Endothelial cell of umbilical vein (primary cell): ENCODE data around the gene DSC1. TPM values are rescaled to one million over a fixed set of nuclear protein-coding genes. Genes with fewer than 3 reads are reported as not detected.

Source experiments
- BruUV-seq: library from RNA; stranded (reverse); fragments of 400-500 nt; replicated peaks from 2 replicates; lab custom pipeline; 2021; lab: Mats Ljungman, UMichigan
- CTCF ChIA-PET: fragments of 300-600, 350-600 bp; sonication (Branson Sonifier 250); formaldehyde crosslinking; loops from one replicate; lab custom pipeline; 2021; ENCODE audit warnings: antibody characterized with exemption, inconsistent platforms; lab: Charles Lee
- POLR2A ChIA-PET: fragments of 300-600, 350-600 bp; sonication (Branson Sonifier 250); formaldehyde crosslinking; loops from one replicate; lab custom pipeline; 2021; ENCODE audit warnings: antibody characterized with exemption, inconsistent platforms; lab: Charles Lee
- DNase-seq: peaks from one replicate; pipeline ENCODE4 v3.0.0-alpha.2; 2011; ENCODE audit warnings: low read depth, low spot score
- FAIRE-seq: peaks from 2 replicates; lab custom pipeline; 2011; peaks lifted over from hg19 to GRCh38; lab: Jason Lieb, UNC
- H2AFZ ChIP-seq: 2 replicates; pipeline ENCODE4 v1.6.0; 2012; ENCODE audit warnings: low read depth, low read length, control low read depth, inconsistent platforms
- H3K27ac ChIP-seq: 2 replicates; pipeline ENCODE4 v1.5.1; 2011; ENCODE audit warnings: low read depth, mild to moderate bottlenecking, control low read depth, low read length, moderate library complexity; ENCODE audit not compliant: insufficient read depth
- H3K27me3 ChIP-seq, 2 experiments: 2 replicates each; pipeline versions ENCODE4 v1.6.0 to v1.6.1; 2011; ENCODE audit warnings: low read length in 2 of 2, mixed read lengths in 1 of 2; ENCODE audit not compliant: control insufficient read depth in 2 of 2, insufficient read depth in 2 of 2
- H3K36me3 ChIP-seq, 2 experiments: 2 replicates in 1 of 2; 3 replicates in 1 of 2; pipeline ENCODE4 v1.5.1; 2011; ENCODE audit warnings: low read length in 2 of 2, mild to moderate bottlenecking in 1 of 2, moderate library complexity in 1 of 2; ENCODE audit not compliant: control insufficient read depth in 2 of 2, insufficient read depth in 2 of 2; ENCODE audit errors: extremely low read depth in 1 of 2
- H3K4me1 ChIP-seq: 3 replicates; pipeline ENCODE4 v1.5.1; 2011; ENCODE audit warnings: mild to moderate bottlenecking, low read length; ENCODE audit not compliant: control insufficient read depth, insufficient read depth; ENCODE audit errors: extremely low read depth
- H3K4me2 ChIP-seq: 2 replicates; pipeline ENCODE4 v1.6.1; 2011; ENCODE audit warnings: low read length, control low read depth, mixed read lengths; ENCODE audit not compliant: insufficient read depth
- H3K4me3 ChIP-seq, 3 experiments: fragments of 200-600 bp in 1 of 3; sonication (generic), shearing (Covaris generic) in 1 of 3; replicated peaks in 1 of 3; 2 replicates each; pipeline ENCODE4 v1.5.1; 2011 to 2016; ENCODE audit warnings: control low read depth in 3 of 3, low read length in 3 of 3, mild to moderate bottlenecking in 2 of 3, inconsistent platforms in 1 of 3, low read depth in 1 of 3, moderate library complexity in 1 of 3; ENCODE audit not compliant: insufficient read depth in 1 of 3
- H3K79me2 ChIP-seq: 2 replicates; pipeline ENCODE4 v1.6.0; 2012; ENCODE audit warnings: low read length, inconsistent platforms; ENCODE audit not compliant: control insufficient read depth, insufficient read depth
- H3K9ac ChIP-seq: replicated peaks from 2 replicates; pipeline ENCODE3; 2011; ENCODE audit warnings: low read length, control low read depth; ENCODE audit not compliant: insufficient read depth; ENCODE audit errors: extremely low read depth
- H3K9me1 ChIP-seq: replicated peaks from 3 replicates; pipeline ENCODE4 v1.6.0; 2011; ENCODE audit warnings: mild to moderate bottlenecking, low read length; ENCODE audit not compliant: control insufficient read depth, insufficient read depth; ENCODE audit errors: extremely low read depth
- H3K9me3 ChIP-seq: replicated peaks from 2 replicates; pipeline ENCODE4 v1.5.1; 2012; ENCODE audit warnings: low read length, inconsistent platforms; ENCODE audit not compliant: control insufficient read depth, insufficient read depth
- H4K20me1 ChIP-seq: replicated peaks from 2 replicates; pipeline ENCODE3; 2011; ENCODE audit warnings: mild to moderate bottlenecking, low read length; ENCODE audit not compliant: control insufficient read depth, insufficient read depth; ENCODE audit errors: extremely low read depth
- EZH2 ChIP-seq: IDR thresholded peaks from 2 replicates; pipeline ENCODE4 v1.6.1; 2012; ENCODE audit warnings: borderline replicate concordance, low read depth, mild to moderate bottlenecking, moderate library complexity, low read length, inconsistent platforms; ENCODE audit not compliant: severe bottlenecking
- FOS ChIP-seq: IDR thresholded peaks from 2 replicates; pipeline ENCODE4 v1.6.1; 2011; ENCODE audit warnings: mild to moderate bottlenecking, low read length, moderate library complexity, borderline replicate concordance; ENCODE audit not compliant: insufficient read depth
- GATA2 ChIP-seq: IDR thresholded peaks from 2 replicates; pipeline ENCODE4 v1.7.0; 2011; ENCODE audit warnings: low read depth, mild to moderate bottlenecking, moderate library complexity, mixed read lengths, low read length; ENCODE audit not compliant: insufficient read length, insufficient read depth
- JUN ChIP-seq: IDR thresholded peaks from 2 replicates; pipeline ENCODE4 v1.6.1; 2011; ENCODE audit warnings: borderline replicate concordance, low read depth; ENCODE audit not compliant: insufficient read length, insufficient read depth
- MYC ChIP-seq: IDR thresholded peaks from one replicate; pipeline ENCODE4 v1.6.1; 2011; ENCODE audit warnings: mild to moderate bottlenecking, low read depth, low read length
- POLR2A ChIP-seq: IDR thresholded peaks from 2 replicates; pipeline ENCODE4 v1.6.1; 2012; ENCODE audit warnings: low read depth, mild to moderate bottlenecking, control low read depth, low read length
- POLR2AphosphoS5 ChIP-seq: IDR thresholded peaks from 2 replicates; pipeline ENCODE4 v1.6.1; 2012; ENCODE audit warnings: low read depth, mild to moderate bottlenecking, control low read depth, low read length, moderate library complexity; ENCODE audit not compliant: insufficient read depth
- dilution Hi-C: fragments of 300-500 bp; cut with MboI; formaldehyde crosslinking; loops from one replicate; pipeline ENCODE4 v1.15.0; 2019; ENCODE audit warnings: low sequenced_read_pairs; ENCODE audit not compliant: extremely low pct_ligation_motif_present
- intact Hi-C: fragments of 100-400 bp; cut with micrococcal nuclease; formaldehyde crosslinking; loops from one replicate; pipeline ENCODE4 v1.10.0; 2022
- polyA plus RNA-seq, 4 experiments: library from polyadenylated mRNA; depleted of rRNA in 3 of 4; stranded (reverse) in 3 of 4; unstranded in 1 of 4; fragments of >200 nt; gene quantifications; 2 replicates each; pipeline versions ENCODE4 v1.2.1 to v1.2.3, GENCODE V29; 2011 to 2012; ENCODE audit warnings: missing spikeins in 1 of 4
- total RNA-seq: library from RNA; stranded (reverse); gene quantifications from 2 replicates; pipeline ENCODE4 v1.2.3, GENCODE V29; 2021
- TF ChIP-seq, protein P1 (sequence below): IDR thresholded peaks from 2 replicates; pipeline ENCODE4 v1.6.1; 2011; ENCODE audit not compliant: insufficient read depth, insufficient read length
- TF ChIP-seq, protein P2 (sequence below), 2 donors: IDR thresholded peaks; 1 replicate in 1 of 2; 2 replicates in 1 of 2; pipeline ENCODE4 v1.5.1; 2011; ENCODE audit warnings: low read length in 2 of 2, mild to moderate bottlenecking in 2 of 2, moderate library complexity in 2 of 2, control low read depth in 1 of 2, inconsistent platforms in 1 of 2, low read depth in 1 of 2; ENCODE audit not compliant: insufficient read depth in 1 of 2; ENCODE audit errors: extremely low read depth in 1 of 2

Gene DSC1
- total and polyA plus RNA-seq, 2 donors (not counting 3 experiments of a cell fraction or from before 2014, with no cell fraction given), result not detected

GRCh38 chr18:31171144-31171839 is 8.6 kb upstream of the DSC1 start:
- no peaks in the 10 kb centered on the region for H3K36me3 ChIP-seq
- H3K9me3 ChIP-seq, result no peaks in the 10 kb centered on the region
- DNase-seq (no peak), FAIRE-seq (no peak)
- no peak for TF ChIP-seq MYC
- TF ChIP-seq POLR2A, result no peak
- TF ChIP-seq GATA2, result no peak
- TF ChIP-seq, protein P1, sequence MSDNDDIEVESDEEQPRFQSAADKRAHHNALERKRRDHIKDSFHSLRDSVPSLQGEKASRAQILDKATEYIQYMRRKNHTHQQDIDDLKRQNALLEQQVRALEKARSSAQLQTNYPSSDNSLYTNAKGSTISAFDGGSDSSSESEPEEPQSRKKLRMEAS, result no peak
- no peak for TF ChIP-seq FOS
- TF ChIP-seq, protein P2, sequence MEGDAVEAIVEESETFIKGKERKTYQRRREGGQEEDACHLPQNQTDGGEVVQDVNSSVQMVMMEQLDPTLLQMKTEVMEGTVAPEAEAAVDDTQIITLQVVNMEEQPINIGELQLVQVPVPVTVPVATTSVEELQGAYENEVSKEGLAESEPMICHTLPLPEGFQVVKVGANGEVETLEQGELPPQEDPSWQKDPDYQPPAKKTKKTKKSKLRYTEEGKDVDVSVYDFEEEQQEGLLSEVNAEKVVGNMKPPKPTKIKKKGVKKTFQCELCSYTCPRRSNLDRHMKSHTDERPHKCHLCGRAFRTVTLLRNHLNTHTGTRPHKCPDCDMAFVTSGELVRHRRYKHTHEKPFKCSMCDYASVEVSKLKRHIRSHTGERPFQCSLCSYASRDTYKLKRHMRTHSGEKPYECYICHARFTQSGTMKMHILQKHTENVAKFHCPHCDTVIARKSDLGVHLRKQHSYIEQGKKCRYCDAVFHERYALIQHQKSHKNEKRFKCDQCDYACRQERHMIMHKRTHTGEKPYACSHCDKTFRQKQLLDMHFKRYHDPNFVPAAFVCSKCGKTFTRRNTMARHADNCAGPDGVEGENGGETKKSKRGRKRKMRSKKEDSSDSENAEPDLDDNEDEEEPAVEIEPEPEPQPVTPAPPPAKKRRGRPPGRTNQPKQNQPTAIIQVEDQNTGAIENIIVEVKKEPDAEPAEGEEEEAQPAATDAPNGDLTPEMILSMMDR (IDR thresholded peaks at IDR 0.05; ENCODE audit: extremely low read depth in 1 of 2, insufficient read depth in 1 of 2, low read depth in 1 of 2, low read length in 2 of 2), result no peak
- no peak for TF ChIP-seq EZH2
- TF ChIP-seq JUN, result no peak
- no peak for TF ChIP-seq POLR2AphosphoS5
- intact Hi-C loops, result no loop called here
- ChIA-PET POLR2A (no interaction called here), CTCF (no interaction called here)
- H3K9me1 ChIP-seq, result no peaks in the 10 kb centered on the region
- H3K4me2 ChIP-seq, result no peak overlapping the region
- H3K27ac ChIP-seq, result no peak overlapping the region
- H3K27me3 ChIP-seq, result no peaks in the 10 kb centered on the region
- H4K20me1 ChIP-seq, result no peaks in the 10 kb centered on the region
- H3K4me1 ChIP-seq, result no peaks in the 10 kb centered on the region
- no peak overlapping the region for H3K4me3 ChIP-seq
- no peaks in the 10 kb centered on the region for H3K79me2 ChIP-seq
- no peak overlapping the region for H2AFZ ChIP-seq
- BruUV-seq, result no TSS peak
- H3K9ac ChIP-seq, result no peak overlapping the region
- dilution Hi-C loops, result no loop called here
